Fibroblast of skin of right biceps (primary cell): ENCODE measurements around the gene KRTAP4-3.
"Not testable (repeated sequence)": the region's sequence is repeated elsewhere in the genome, so short reads cannot be mapped to it uniquely, and the experiment has no call there.

Experiments used
- DNase-seq: peaks from one replicate; pipeline ENCODE4 v3.0.0-alpha.2; 2013

Gene KRTAP4-3

DNA sequence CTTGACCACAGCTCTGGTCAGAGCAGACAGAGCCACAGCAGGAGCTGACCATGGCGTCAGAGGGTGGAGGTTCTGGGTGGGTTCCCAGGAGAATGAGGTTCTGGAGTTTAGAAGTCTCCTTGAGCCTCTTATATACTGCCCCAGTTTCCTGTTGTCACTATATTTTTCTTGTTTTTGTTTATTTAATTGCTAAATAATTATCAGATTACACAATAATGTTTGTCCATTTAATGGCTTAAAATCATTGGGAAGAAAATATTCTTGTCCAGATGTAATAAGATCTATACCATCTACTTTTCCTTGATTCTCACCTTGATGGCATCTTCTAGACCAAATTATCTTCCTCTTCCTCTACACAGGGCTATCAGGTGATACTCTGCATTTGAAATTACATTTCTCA, at the start of gene KRTAP4-3:
Gene KRTAP4-3 (minus strand): TSS at position 101 of the 400 bp plus-strand sequence. CDS start 49 bp downstream, at position 52.
- DNase-seq = no peak

- DNase-seq = no peak
These were observed 47.7 kb upstream of the KRTAP4-3 start for GRCh38 chr17:41215681-41216080.

- no peak for DNase-seq
These were observed 44.6 kb upstream of the KRTAP4-3 start for GRCh38 chr17:41212524-41213169.

- DNase-seq = peak; percentile 45
These were observed 43.9 kb upstream of the KRTAP4-3 start for GRCh38 chr17:41211845-41212466.

GRCh38 chr17:41199421-41200078, 31.5 kb upstream of the KRTAP4-3 start:
- no peak for DNase-seq

DNA sequence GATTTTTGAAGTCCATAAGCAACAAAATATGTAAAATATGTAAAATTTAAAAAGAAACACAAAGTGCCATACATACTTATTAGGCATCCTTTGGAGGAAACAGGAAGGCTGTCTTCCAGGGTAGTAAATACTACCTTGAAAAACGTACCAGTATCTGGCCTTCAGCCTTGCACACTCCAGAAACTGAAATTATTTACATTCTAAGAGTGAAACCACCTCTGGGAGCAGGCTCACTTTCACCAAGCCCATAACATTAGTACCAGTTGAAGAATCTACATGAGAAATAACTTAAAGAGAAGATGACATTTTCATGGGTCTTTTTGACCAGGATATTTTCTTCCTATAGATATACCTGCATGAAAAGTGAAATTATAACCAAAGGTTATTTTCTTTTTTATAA, 28.0 kb upstream of the KRTAP4-3 start:
- DNase-seq = no peak

DNA sequence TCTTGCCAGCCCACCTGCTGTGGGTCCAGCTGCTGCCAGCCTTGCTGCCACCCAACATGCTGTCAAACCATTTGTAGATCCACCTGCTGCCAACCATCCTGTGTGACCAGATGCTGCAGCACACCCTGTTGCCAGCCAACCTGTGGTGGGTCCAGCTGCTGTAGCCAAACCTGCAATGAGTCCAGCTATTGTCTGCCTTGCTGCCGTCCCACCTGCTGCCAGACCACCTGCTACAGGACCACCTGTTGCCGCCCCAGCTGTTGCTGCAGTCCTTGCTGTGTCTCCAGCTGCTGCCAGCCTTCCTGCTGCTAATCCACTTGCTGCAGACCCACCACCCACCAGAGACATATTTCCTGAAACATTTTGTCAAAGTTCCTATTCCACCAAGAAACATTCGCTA, 22.3 kb upstream of the KRTAP4-3 start:
- DNase-seq = no peak

GRCh38 chr17:41189837-41190318, 21.9 kb upstream of the KRTAP4-3 start, which contains the start of gene KRTAP9-1:
KRTAP9-1 (plus strand) TSS chr17:41189887; CDS start chr17:41189887, 0 bp downstream.
- not testable (repeated sequence) for DNase-seq

- DNase-seq = no peak
These were observed 18.9 kb upstream of the KRTAP4-3 start for GRCh38 chr17:41186872-41187271.

DNA sequence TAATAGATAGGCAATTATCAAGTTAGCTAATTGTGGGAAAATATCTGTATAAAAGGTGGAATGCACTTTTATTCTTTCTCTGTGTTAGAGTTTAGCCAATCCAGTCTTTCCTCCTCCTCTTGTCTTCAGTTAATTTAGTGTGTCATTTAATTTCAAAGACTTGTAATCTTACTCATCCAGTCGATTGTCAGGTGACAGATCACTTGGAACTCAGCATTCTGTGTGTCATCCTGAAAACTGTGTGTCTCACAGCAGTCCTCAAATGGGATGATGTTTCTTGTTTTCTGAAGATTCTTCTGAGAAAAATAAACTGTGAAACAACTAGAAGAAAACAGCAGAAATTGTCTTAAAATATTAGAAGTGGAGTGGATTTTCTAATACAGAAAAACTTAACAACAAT, 17.0 kb upstream of the KRTAP4-3 start:
- DNase-seq = no peak

DNA sequence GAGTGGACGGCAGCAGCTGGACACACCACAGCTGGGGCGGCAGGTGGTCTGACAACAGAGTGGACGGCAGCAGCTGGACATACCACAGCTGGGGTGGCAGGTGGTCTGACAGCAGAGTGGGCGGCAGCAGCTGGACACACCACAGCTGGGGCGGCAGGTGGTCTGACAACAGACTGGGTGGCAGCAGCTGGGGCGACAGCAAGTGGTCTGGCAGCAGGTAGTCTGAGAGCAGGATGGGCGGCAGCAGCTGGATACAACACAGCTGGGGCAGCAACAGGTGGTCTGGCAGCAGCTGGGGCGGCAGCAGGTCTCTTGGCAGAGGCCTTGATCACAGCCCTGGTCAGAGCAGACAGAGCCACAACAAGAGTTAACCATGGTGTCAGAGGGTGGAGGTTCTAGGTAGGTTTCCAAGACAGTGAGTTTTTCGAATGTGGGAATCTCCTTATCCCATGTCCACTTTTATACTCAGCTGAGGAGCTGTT, 16.5 kb upstream of the KRTAP4-3 start, which contains the start of gene KRTAP4-1:
Gene KRTAP4-1 (minus strand): TSS at position 432 of the 482 bp plus-strand sequence. CDS start 57 bp downstream, at position 375.
- no peak for DNase-seq

GRCh38 chr17:41178843-41179616, 11.0 kb upstream of the KRTAP4-3 start:
- peak; percentile 65 for DNase-seq

DNA sequence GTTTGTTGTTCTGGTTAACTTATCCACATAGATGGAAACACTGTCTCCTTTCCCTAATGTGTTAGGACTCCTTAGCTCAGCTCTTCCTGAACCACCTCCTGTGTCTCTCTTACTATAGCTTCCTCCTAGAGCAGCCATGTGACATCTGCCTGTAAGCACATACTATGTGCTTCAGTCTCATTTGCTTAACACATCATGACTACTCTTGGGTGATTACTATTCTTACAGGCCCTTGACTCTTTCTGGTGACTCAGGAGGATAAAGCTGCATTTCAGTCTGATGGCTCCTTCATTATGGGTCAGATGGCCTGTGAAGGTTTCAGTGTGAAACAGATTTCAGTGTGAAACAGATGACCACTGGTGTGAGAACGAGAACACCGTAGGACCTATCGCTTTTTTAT, 10.3 kb upstream of the KRTAP4-3 start:
- DNase-seq = peak; percentile 68

DNA sequence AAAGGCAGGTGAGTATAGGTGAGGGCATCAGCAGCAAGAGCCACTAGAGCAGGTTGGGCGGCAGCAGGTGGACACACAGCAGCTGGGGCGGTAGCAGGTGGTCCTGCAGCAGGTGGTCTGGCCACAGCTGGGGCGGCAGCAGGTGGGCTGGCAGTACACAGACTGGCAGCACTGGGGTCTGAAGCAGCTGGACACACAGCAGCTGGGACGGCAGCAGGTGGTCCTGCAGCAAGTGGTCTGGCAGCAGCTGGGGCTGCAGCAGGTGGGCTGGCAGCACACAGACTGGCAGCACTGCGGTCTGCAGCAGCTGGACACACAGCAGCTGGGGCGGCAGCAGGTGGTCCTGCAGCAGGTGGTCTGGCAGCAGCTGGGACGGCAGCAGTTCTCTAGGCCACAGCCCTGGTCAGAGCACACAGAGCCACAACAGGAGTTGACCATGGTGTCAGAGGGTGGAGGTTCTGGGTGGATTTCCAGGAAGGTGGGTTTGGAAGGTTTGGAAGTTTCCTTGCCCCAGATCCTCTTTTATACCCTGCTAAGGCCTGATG, 9.8 kb upstream of the KRTAP4-3 start, which contains the start of gene KRTAP4-2:
Gene KRTAP4-2 (minus strand): TSS at position 495 of the 545 bp plus-strand sequence. CDS start 57 bp downstream, at position 438.
- DNase-seq = no peak

DNA sequence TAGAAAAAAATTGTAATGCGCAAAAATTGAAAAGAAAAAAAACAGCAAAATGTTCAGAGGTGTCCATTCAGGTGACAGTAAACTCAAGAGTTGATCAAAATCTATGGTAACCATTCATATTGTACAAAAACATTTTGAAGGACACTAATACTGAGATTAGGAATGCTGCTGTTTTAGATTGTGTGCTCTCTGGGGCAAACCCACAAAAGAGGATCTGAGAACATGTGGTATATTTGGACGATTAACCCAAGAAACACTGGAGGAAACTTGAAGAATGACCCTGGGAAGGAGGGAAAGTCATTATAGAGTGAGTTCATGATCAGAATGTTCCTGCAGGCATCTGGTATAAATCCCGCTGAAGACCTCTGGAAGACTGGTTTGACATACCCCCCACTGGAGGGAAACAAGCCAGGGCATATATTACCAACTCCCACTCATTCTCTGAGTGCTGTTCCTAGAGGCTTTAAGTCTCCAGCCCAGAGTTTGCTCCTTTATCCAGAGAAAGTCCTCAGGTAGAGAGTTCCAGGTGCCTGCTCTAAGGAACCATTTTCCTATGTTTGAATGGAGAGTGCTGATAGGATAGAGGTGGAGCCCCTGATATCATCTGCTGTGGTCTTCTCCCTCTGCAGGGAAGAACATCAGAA, 8.8 kb upstream of the KRTAP4-3 start:
- DNase-seq = no peak

GRCh38 chr17:41171886-41172285, 3.9 kb upstream of the KRTAP4-3 start:
- DNase-seq = peak; percentile 26

DNA sequence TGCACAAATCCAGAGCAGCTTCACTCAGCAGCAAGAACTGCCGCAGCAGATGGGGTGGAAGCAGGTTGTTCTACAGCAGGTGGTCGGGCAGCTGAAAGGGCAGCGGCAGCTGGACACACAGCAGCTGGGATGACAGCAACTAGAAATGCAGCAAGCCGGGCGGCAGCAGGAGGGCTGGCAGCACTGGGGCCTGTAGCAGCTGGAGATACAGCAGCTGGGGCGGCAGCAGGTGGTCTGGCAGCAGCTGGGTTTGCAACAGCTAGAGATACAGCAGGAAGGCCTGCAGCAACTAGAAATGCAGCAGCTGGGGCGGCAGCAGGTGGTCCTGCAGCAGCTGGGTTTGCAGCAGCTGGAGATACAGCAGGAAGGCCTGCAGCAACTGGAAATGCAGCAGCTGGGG, 460 bp downstream of the KRTAP4-3 start:
- DNase-seq = no peak

GRCh38 chr17:41163828-41164227, 4.2 kb downstream of the KRTAP4-3 start:
- peak; percentile 16 for DNase-seq

- no peak for DNase-seq
These were observed 7.4 kb downstream of the KRTAP4-3 start, which contains the start of gene KRTAP4-4 for GRCh38 chr17:41160648-41161047. KRTAP4-4 (minus strand) TSS chr17:41160748; CDS start chr17:41160691, 57 bp downstream.

- not testable (repeated sequence) for DNase-seq
These were observed 7.8 kb downstream of the KRTAP4-3 start for GRCh38 chr17:41160190-41160589.

DNA sequence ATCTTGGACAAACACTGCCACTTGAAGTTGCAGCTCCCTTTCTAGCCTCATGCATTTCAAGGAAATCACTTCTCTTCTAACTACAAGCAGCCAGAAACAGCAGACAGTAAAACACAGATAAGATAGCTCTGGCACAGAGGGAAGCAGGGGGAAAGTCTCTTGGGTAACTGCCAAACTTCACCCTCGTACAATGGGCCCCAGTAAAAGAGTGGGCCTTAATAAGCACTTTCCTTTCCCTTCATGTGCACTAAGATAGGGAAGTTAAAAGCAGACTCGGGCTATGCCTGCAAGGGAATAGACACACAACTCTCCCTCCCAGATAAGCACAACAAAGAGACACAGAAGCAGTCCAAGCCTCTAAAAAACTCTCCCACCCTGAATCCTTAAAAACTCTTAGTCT, 14.2 kb downstream of the KRTAP4-3 start:
- DNase-seq = no peak

DNA sequence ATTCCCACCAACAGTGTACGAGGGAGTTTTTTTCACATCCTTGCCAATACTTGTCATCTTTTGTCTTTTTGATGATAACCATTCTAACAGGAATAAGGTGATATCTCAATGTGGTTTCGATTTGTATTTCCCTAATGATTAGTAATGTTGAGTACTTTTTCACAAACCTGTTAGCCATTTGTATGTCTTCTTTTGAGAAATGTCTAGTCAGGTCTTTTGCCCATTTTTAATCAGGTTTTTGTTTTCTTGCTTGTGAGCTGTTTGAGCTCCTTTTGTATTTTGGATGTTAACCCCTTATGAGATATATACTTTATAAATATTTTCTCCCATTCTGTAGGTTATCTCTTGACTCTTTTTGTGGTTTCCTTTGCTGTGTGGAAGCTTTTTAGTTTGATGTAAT, 16.5 kb downstream of the KRTAP4-3 start:
- no peak for DNase-seq
